HCT116 (cell line): ENCODE results near the gene B4GALT4. TPM values are rescaled to one million over a fixed set of nuclear protein-coding genes. Genes with fewer than 3 reads are reported as not detected.

ENCODE experiments used
- ATAC-seq: fragments of 200-7000 bp; cut with Tn5 transposase; 2 replicates; pipeline ENCODE4 v1.9.1; 2020; ENCODE audit warnings: mild to moderate bottlenecking, moderate library complexity
- BruUV-seq: library from RNA; stranded (reverse); fragments of 400-500 nt; replicated peaks from 2 replicates; lab custom pipeline; 2021; lab: Mats Ljungman, UMichigan
- CTCF ChIA-PET: fragments of 300-600 bp; sonication (Branson Sonifier 250); formaldehyde crosslinking; loops from one replicate; lab custom pipeline; 2021; ENCODE audit warnings: antibody characterized with exemption; lab: Charles Lee
- POLR2A ChIA-PET: fragments of 300-600, 350-600 bp; sonication (Branson Sonifier 250); formaldehyde crosslinking; loops from one replicate; lab custom pipeline; 2021; ENCODE audit warnings: antibody characterized with exemption; lab: Charles Lee
- RAD21 ChIA-PET, 2 experiments: fragments of 300-600 bp; sonication (Branson Sonifier 250); formaldehyde crosslinking; loops; one replicate each; lab custom pipeline; 2023; ENCODE audit warnings: low total read pairs in 2 of 2; ENCODE audit not compliant: uncharacterized antibody in 2 of 2, unreplicated experiment in 2 of 2, low non-redundant PET in 1 of 2; lab: Charles Lee
- DNase-seq: peaks from one replicate; pipeline ENCODE4 v3.0.0-alpha.2; 2010; ENCODE audit warnings: low read depth, low spot score
- H2AFZ ChIP-seq: fragments of 200-600 bp; shearing (Covaris generic), sonication (generic); 2 replicates; pipeline ENCODE4 v1.6.1; 2017; ENCODE audit warnings: low read depth, mixed run types, mixed read lengths, antibody characterized with exemption, low read length; ENCODE audit not compliant: poor library complexity, severe bottlenecking
- H3K27ac ChIP-seq: 2 replicates; pipeline ENCODE4 v1.5.1; 2012; ENCODE audit warnings: low read depth, low read length
- H3K27me3 ChIP-seq: fragments of 200-600 bp; sonication (generic); 2 replicates; pipeline ENCODE4 v1.6.1; 2016; ENCODE audit warnings: mixed run types, low read length, mixed read lengths; ENCODE audit not compliant: insufficient read depth
- H3K36me3 ChIP-seq, 2 experiments: fragments of 200-500 bp in 1 of 2; fragments of 200-600 bp in 1 of 2; sonication (Bioruptor generic) in 1 of 2; sonication (generic) in 1 of 2; 2 replicates each; pipeline versions ENCODE4 v1.5.1 to v1.6.1; 2014 to 2016; ENCODE audit warnings: low read length in 2 of 2, inconsistent platforms in 1 of 2, mixed read lengths in 1 of 2, mixed run types in 1 of 2; ENCODE audit not compliant: insufficient read depth in 2 of 2, control insufficient read depth in 1 of 2
- H3K4me1 ChIP-seq, 2 experiments: fragments of 200-600 bp in 1 of 2; sonication (generic) in 1 of 2; 2 replicates each; pipeline versions ENCODE4 v1.5.1 to v1.6.1; 2012 to 2017; ENCODE audit warnings: low read length in 2 of 2, inconsistent platforms in 1 of 2, mild to moderate bottlenecking in 1 of 2, mixed read lengths in 1 of 2, mixed run types in 1 of 2, moderate library complexity in 1 of 2; ENCODE audit not compliant: insufficient read depth in 2 of 2, control insufficient read depth in 1 of 2
- H3K4me2 ChIP-seq: fragments of 200-600 bp; sonication (generic); 2 replicates; pipeline ENCODE4 v1.6.1; 2017; ENCODE audit warnings: mixed run types, low read length, mixed read lengths
- H3K4me3 ChIP-seq, 2 experiments: fragments of 200-600 bp in 1 of 2; sonication (generic) in 1 of 2; replicated peaks in 1 of 2; 2 replicates each; pipeline ENCODE4 v1.5.1; 2011 to 2016; ENCODE audit warnings: low read length in 2 of 2, control low read depth in 1 of 2, low read depth in 1 of 2, mild to moderate bottlenecking in 1 of 2, mixed read lengths in 1 of 2, mixed run types in 1 of 2
- H3K79me2 ChIP-seq: fragments of 200-600 bp; sonication (generic); 2 replicates; pipeline ENCODE4 v1.6.1; 2017; ENCODE audit warnings: mild to moderate bottlenecking, mixed run types, low read length, moderate library complexity, mixed read lengths; ENCODE audit not compliant: insufficient read depth
- H3K9ac ChIP-seq: fragments of 200-600 bp; sonication (generic); 2 replicates; pipeline ENCODE4 v1.6.1; 2016; ENCODE audit warnings: low read length, mixed read lengths
- H3K9me2 ChIP-seq: fragments of 200-600 bp; sonication (generic), shearing (Covaris generic); 2 replicates; pipeline ENCODE4 v1.6.1; 2017; ENCODE audit warnings: mixed run types, mild to moderate bottlenecking, moderate library complexity; ENCODE audit not compliant: insufficient read depth
- H3K9me3 ChIP-seq, 2 experiments: fragments of 200-500 bp in 1 of 2; fragments of 200-600 bp in 1 of 2; sonication (Bioruptor generic) in 1 of 2; sonication (generic) in 1 of 2; 2 replicates each; pipeline ENCODE4 v1.6.1; 2014 to 2017; ENCODE audit warnings: low read length in 2 of 2, mixed read lengths in 2 of 2, inconsistent platforms in 1 of 2, low read depth in 1 of 2, mild to moderate bottlenecking in 1 of 2, mixed run types in 1 of 2, moderate library complexity in 1 of 2; ENCODE audit not compliant: control insufficient read depth in 1 of 2, insufficient read depth in 1 of 2
- H4K20me1 ChIP-seq: fragments of 200-600 bp; sonication (generic), shearing (Covaris generic); 2 replicates; pipeline ENCODE4 v1.6.1; 2017; ENCODE audit warnings: mixed run types, mild to moderate bottlenecking, moderate library complexity; ENCODE audit not compliant: insufficient read depth
- ATF3 ChIP-seq: IDR thresholded peaks from 2 replicates; pipeline ENCODE4 v1.6.1; 2012
- CBX3 ChIP-seq: IDR thresholded peaks from 2 replicates; pipeline ENCODE4 v1.6.1; 2012; ENCODE audit warnings: low read depth
- CTCF ChIP-seq, 3 experiments: fragments of 200-600 bp in 1 of 3; sonication (generic) in 1 of 3; IDR thresholded peaks in 2 of 3; conservative IDR thresholded peaks in 1 of 3; 2 replicates each; pipeline ENCODE4 v1.5.1; 2012 to 2017; ENCODE audit warnings: low read depth in 2 of 3, low read length in 2 of 3, antibody characterized with exemption in 1 of 3, borderline replicate concordance in 1 of 3, control low read depth in 1 of 3, mild to moderate bottlenecking in 1 of 3, mixed read lengths in 1 of 3, mixed run types in 1 of 3, moderate library complexity in 1 of 3; ENCODE audit not compliant: insufficient read depth in 1 of 3
- EZH2 ChIP-seq: fragments of 200-600 bp; sonication (generic); IDR thresholded peaks from 2 replicates; pipeline ENCODE4 v1.6.1; 2017; ENCODE audit warnings: antibody characterized with exemption, mixed run types
- EZH2phosphoT487 ChIP-seq: fragments of 200-600 bp; IDR thresholded peaks from 2 replicates; pipeline ENCODE4 v1.6.1; 2018; ENCODE audit warnings: antibody characterized with exemption, borderline replicate concordance
- FOSL1 ChIP-seq: IDR thresholded peaks from 2 replicates; pipeline ENCODE4 v1.6.1; 2012; ENCODE audit warnings: low read depth
- JUND ChIP-seq: IDR thresholded peaks from 2 replicates; pipeline ENCODE4 v1.6.1; 2012
- MAX ChIP-seq: IDR thresholded peaks from 2 replicates; pipeline ENCODE4 v1.6.1; 2012
- POLR2A ChIP-seq: IDR thresholded peaks from 2 replicates; pipeline ENCODE4 v1.7.0; 2011; ENCODE audit warnings: borderline replicate concordance; ENCODE audit not compliant: insufficient read depth, insufficient read length; ENCODE audit errors: extremely low read depth
- POLR2AphosphoS5 ChIP-seq: IDR thresholded peaks from 2 replicates; pipeline ENCODE4 v1.6.1; 2011; ENCODE audit warnings: mild to moderate bottlenecking, low read depth, low read length, moderate library complexity
- RAD21 ChIP-seq: IDR thresholded peaks from 2 replicates; pipeline ENCODE4 v1.6.1; 2012; ENCODE audit warnings: low read depth, mild to moderate bottlenecking
- REST ChIP-seq: IDR thresholded peaks from 2 replicates; pipeline ENCODE4 v1.6.1; 2012; ENCODE audit warnings: low read depth
- SIN3A ChIP-seq: IDR thresholded peaks from 2 replicates; pipeline ENCODE4 v1.6.1; 2012; ENCODE audit warnings: low read depth
- SP1 ChIP-seq: IDR thresholded peaks from 2 replicates; pipeline ENCODE4 v1.6.1; 2012; ENCODE audit warnings: low read depth
- SRF ChIP-seq: IDR thresholded peaks from 2 replicates; pipeline ENCODE4 v1.6.1; 2012; ENCODE audit warnings: low read depth
- TCF7L2 ChIP-seq: IDR thresholded peaks from 2 replicates; pipeline ENCODE4 v1.7.0; 2011; ENCODE audit warnings: borderline replicate concordance, inconsistent platforms; ENCODE audit not compliant: insufficient read depth, insufficient read length; ENCODE audit errors: extremely low read depth
- YY1 ChIP-seq: IDR thresholded peaks from 2 replicates; pipeline ENCODE4 v1.6.1; 2011; ENCODE audit warnings: low read length, low read depth, moderate library complexity, mild to moderate bottlenecking; ENCODE audit not compliant: insufficient replicate concordance; ENCODE audit errors: extremely low read depth
- ZBTB33 ChIP-seq: IDR thresholded peaks from 2 replicates; pipeline ENCODE4 v1.6.1; 2011; ENCODE audit warnings: mild to moderate bottlenecking, low read length, moderate library complexity; ENCODE audit not compliant: insufficient replicate concordance; ENCODE audit errors: extremely low read depth
- ZNF274 ChIP-seq: fragments of 200-500 bp; sonication (Bioruptor generic); IDR thresholded peaks from 2 replicates; pipeline ENCODE4 v1.6.1; 2014; ENCODE audit warnings: mild to moderate bottlenecking, low read depth, low read length, inconsistent platforms
- intact Hi-C: fragments of 100-400 bp; cut with micrococcal nuclease; formaldehyde crosslinking; loops from 2 replicates; pipeline ENCODE4 v1.10.0; 2022
- total RNA-seq: library from RNA; stranded (reverse); gene quantifications from one replicate; pipeline ENCODE4 v1.2.1, GENCODE V29; 2021; ENCODE audit not compliant: unreplicated experiment

The B4GALT4 gene
- total RNA-seq, 1 experiment from 2014 or later, result 15.9 TPM

GRCh38 chr3:119228373-119229145 is 12.1 kb downstream of the B4GALT4 start:
- intact Hi-C loops, result no loop called here
- Histone ChIP-seq H3K36me3 (peaks cover 4 to 9% of the 10 kb centered on the region in 2 experiments; a peak in 3 of 4 replicates), H3K9me2 (no peaks in the 10 kb centered on the region), H3K27ac (no peak overlapping the region), H3K4me2 (no peak overlapping the region), H2AFZ (no peak overlapping the region), H3K9me3 (no peaks in the 10 kb centered on the region), H3K9ac (no peak overlapping the region), H3K79me2 (no peaks in the 10 kb centered on the region), H4K20me1 (no peaks in the 10 kb centered on the region), H3K4me3 (no peak overlapping the region), H3K27me3 (no peaks in the 10 kb centered on the region), H3K4me1 (no peaks in the 10 kb centered on the region)
- RAD21 ChIA-PET, result no interaction called here
- CTCF ChIA-PET, result no interaction called here
- ATAC-seq, result no peak
- TF ChIP-seq YY1 (no peak), TCF7L2 (no peak), RAD21 (no peak), CBX3 (no peak), ZNF274 (no peak), SP1 (no peak), MAX (no peak), FOSL1 (no peak), SRF (no peak), ATF3 (no peak), POLR2A (no peak), EZH2 (no peak), JUND (no peak), SIN3A (no peak), REST (no peak), CTCF (IDR thresholded peaks at IDR 0.05 in 2 of 3, conservative IDR thresholded peaks at IDR 0.05 in 1 of 3; ENCODE audit: borderline replicate concordance in 1 of 3, insufficient read depth in 1 of 3, low read depth in 2 of 3, low read length in 2 of 3) (no peak), POLR2AphosphoS5 (no peak), ZBTB33 (no peak), EZH2phosphoT487 (no peak)
- BruUV-seq, result no TSS peak
- DNase-seq, result no peak
- POLR2A ChIA-PET, result no interaction called here
